HG02970 (cell line): ENCODE results near the gene DCP1B.

Source experiments
- ATAC-seq: cut with Tn5 transposase; IDR thresholded peaks from one replicate; pipeline ENCODE4 v1.9.1; 2021; ENCODE audit warnings: mild to moderate bottlenecking, moderate library complexity, moderate number of reproducible peaks; ENCODE audit not compliant: unreplicated experiment, low FRiP score

DCP1B gene

GRCh38 chr12:2018391-2018790 is 14.1 kb upstream of the DCP1B start:
- no peak for ATAC-seq

- no peak for ATAC-seq
Measured at GRCh38 chr12:2017546-2018337, 13.5 kb upstream of the DCP1B start.

GRCh38 chr12:2016862-2017545 is 12.7 kb upstream of the DCP1B start:
- ATAC-seq, result no peak

- ATAC-seq, result no peak
Measured at GRCh38 chr12:2014231-2014630, 10.0 kb upstream of the DCP1B start.

GRCh38 chr12:2013527-2014223 is 9.4 kb upstream of the DCP1B start:
- ATAC-seq, result no peak

GRCh38 chr12:2013086-2013485 is 8.8 kb upstream of the DCP1B start:
- ATAC-seq, result no peak

- no peak for ATAC-seq
Measured at GRCh38 chr12:2011643-2012607, 7.7 kb upstream of the DCP1B start.

GRCh38 chr12:2009623-2010022 is 5.4 kb upstream of the DCP1B start:
- ATAC-seq, result no peak

- ATAC-seq, result no peak
Measured at GRCh38 chr12:2008677-2009076, 4.4 kb upstream of the DCP1B start.

GRCh38 chr12:2003676-2004112 is 563 bp downstream of the DCP1B start:
- peak; percentile 5 for ATAC-seq

- no peak for ATAC-seq
Measured at GRCh38 chr12:1995205-1995896, 8.9 kb downstream of the DCP1B start.

- ATAC-seq, result no peak
Measured at GRCh38 chr12:1994429-1995143, 9.7 kb downstream of the DCP1B start.

GRCh38 chr12:1993871-1994371 is 10.3 kb downstream of the DCP1B start:
- ATAC-seq, result no peak

GRCh38 chr12:1993341-1993740 is 10.9 kb downstream of the DCP1B start:
- ATAC-seq, result no peak

- ATAC-seq, result no peak
Measured at GRCh38 chr12:1992732-1993131, 11.5 kb downstream of the DCP1B start.

- ATAC-seq, result no peak
Measured at GRCh38 chr12:1989111-1989510, 15.1 kb downstream of the DCP1B start.

GRCh38 chr12:1984759-1985158 is 19.5 kb downstream of the DCP1B start:
- no peak for ATAC-seq

- ATAC-seq, result no peak
Measured at GRCh38 chr12:1980282-1980681, 24.0 kb downstream of the DCP1B start.
